Measurements from ENCODE around the gene ECHS1.
A peak's percentile ranks its signal among the peaks of the same experiment; 100 is the strongest.

Gene ECHS1

GRCh38 chr10:133327651-133328357 lies 45.4 kb downstream of the ECHS1 start:
- Histone ChIP-seq H3K9me3 (ENCODE audit: low read length) (no peaks in the 10 kb centered on the region), H3K79me2 (ENCODE audit: insufficient read depth, low read length) (no peaks in the 10 kb centered on the region), H4K20me1 (ENCODE audit: insufficient read depth, low read length) (no peaks in the 10 kb centered on the region), H3F3A (ENCODE audit: insufficient read depth, low read length) (no peaks in the 10 kb centered on the region), H3K27me3 (ENCODE audit: insufficient read depth, low read length) (peaks cover 9% of the 10 kb centered on the region), H3K4me2 (ENCODE audit: low read length) (no peak overlapping the region), H3K4me1 (ENCODE audit: insufficient read depth, low read length, severe bottlenecking) (peaks cover 11% of the 10 kb centered on the region), H3K4me3 (ENCODE audit: low read depth, low read length, poor library complexity, severe bottlenecking) (no peak overlapping the region), H3K36me3 (ENCODE audit: insufficient read depth, low read length) (no peaks in the 10 kb centered on the region), H3K9me2 (ENCODE audit: low read depth, low read length) (no peaks in the 10 kb centered on the region), H3K9ac (ENCODE audit: low read length) (no peak overlapping the region), H3K27ac (ENCODE audit: low read depth, low read length, poor library complexity, severe bottlenecking) (no peak overlapping the region), H2AFZ (ENCODE audit: low read length) (no peak overlapping the region)
- TF ChIP-seq, protein P1, sequence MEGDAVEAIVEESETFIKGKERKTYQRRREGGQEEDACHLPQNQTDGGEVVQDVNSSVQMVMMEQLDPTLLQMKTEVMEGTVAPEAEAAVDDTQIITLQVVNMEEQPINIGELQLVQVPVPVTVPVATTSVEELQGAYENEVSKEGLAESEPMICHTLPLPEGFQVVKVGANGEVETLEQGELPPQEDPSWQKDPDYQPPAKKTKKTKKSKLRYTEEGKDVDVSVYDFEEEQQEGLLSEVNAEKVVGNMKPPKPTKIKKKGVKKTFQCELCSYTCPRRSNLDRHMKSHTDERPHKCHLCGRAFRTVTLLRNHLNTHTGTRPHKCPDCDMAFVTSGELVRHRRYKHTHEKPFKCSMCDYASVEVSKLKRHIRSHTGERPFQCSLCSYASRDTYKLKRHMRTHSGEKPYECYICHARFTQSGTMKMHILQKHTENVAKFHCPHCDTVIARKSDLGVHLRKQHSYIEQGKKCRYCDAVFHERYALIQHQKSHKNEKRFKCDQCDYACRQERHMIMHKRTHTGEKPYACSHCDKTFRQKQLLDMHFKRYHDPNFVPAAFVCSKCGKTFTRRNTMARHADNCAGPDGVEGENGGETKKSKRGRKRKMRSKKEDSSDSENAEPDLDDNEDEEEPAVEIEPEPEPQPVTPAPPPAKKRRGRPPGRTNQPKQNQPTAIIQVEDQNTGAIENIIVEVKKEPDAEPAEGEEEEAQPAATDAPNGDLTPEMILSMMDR (IDR thresholded peaks at IDR 0.05; ENCODE audit: low read length): no peak
- no peak for TF ChIP-seq EZH2 (IDR thresholded peaks at IDR 0.05; ENCODE audit: borderline replicate concordance, low read length)

DNA sequence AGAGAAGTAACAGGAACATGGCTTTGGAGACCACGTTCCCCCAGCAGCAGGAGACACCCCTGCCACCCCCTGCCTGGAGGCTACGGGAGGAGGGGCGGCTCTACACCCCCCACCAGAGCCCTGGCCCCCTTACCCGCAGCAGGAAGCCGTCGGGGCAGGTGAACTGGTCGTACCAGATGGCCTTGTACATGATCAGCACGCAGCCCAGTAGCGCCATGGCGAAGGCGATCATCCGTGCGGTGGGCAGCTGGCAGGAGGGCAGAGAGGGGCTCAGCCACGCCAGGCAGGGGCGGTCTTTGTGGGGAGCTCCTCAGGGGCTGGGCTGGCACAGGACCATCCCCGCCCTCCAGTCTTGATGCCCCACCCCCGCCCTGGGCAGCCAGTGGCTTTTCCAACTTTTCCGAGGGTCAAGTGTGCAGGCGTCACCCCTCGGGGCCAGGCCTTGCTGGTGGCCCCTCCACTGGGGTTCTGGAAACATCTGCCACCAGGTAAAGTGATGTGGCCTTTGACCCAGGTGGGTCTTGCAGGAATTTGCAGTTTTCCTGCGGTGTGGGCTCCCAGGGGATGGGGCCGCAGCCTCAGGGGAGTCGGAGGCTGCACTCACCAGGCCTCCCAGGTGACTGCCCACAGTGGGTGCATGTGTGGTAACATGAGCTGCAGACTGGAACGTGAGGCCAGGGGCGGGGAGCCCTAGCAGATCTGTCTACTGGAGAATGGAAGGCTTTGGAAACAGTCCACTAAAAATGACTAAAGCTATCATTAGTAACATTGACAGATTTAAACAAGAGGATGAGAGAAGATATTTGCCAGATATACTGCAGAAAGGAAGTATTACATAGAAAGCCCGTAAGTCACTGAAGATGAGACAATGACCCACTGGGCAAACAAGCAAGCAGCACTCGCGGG lies 46.2 kb downstream of the ECHS1 start:
- H3K36me3 ChIP-seq (ENCODE audit: insufficient read depth, low read length): no peaks in the 10 kb centered on the region
- H3K27ac ChIP-seq (ENCODE audit: low read depth, low read length, poor library complexity, severe bottlenecking): no peak overlapping the region
- TF ChIP-seq, protein P1 (IDR thresholded peaks at IDR 0.05; ENCODE audit: low read length): no peak
- TF ChIP-seq EZH2 (IDR thresholded peaks at IDR 0.05; ENCODE audit: borderline replicate concordance, low read length): no peak
- H3K9me2 ChIP-seq (ENCODE audit: low read depth, low read length): no peaks in the 10 kb centered on the region
- no peak overlapping the region for H2AFZ ChIP-seq (ENCODE audit: low read length)
- no peaks in the 10 kb centered on the region for H3K79me2 ChIP-seq (ENCODE audit: insufficient read depth, low read length)
- H3K9me3 ChIP-seq (ENCODE audit: low read length): no peaks in the 10 kb centered on the region
- no peak overlapping the region for H3K9ac ChIP-seq (ENCODE audit: low read length)
- H3F3A ChIP-seq (ENCODE audit: insufficient read depth, low read length): no peaks in the 10 kb centered on the region
- peaks cover 11% of the 10 kb centered on the region for H3K4me1 ChIP-seq (ENCODE audit: insufficient read depth, low read length, severe bottlenecking)
- no peak overlapping the region for H3K4me2 ChIP-seq (ENCODE audit: low read length)
- H3K27me3 ChIP-seq (ENCODE audit: insufficient read depth, low read length): peaks cover 9% of the 10 kb centered on the region
- H4K20me1 ChIP-seq (ENCODE audit: insufficient read depth, low read length): no peaks in the 10 kb centered on the region
- no peak overlapping the region for H3K4me3 ChIP-seq (ENCODE audit: low read depth, low read length, poor library complexity, severe bottlenecking)

DNA sequence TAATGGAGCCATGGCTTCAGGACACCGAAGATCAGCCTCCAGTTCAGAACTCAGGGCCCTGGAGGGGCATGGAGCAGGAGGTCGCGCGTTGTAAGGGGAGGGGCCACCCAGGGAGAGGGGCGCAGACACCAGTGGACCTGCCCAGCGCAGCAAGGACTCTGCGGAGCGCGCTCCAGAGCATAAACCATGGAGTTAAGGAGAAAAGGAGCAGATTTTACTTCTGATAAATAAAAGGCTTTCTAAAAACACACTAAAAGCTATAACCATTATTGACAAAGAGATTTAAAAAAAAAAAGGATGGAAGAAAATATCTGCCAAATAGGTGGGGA lies 47.0 kb downstream of the ECHS1 start:
- no peak overlapping the region for H3K4me3 ChIP-seq (ENCODE audit: low read depth, low read length, poor library complexity, severe bottlenecking)
- H3F3A ChIP-seq (ENCODE audit: insufficient read depth, low read length): no peaks in the 10 kb centered on the region
- TF ChIP-seq, protein P1 (IDR thresholded peaks at IDR 0.05; ENCODE audit: low read length): no peak
- no peak for TF ChIP-seq EZH2 (IDR thresholded peaks at IDR 0.05; ENCODE audit: borderline replicate concordance, low read length)
- no peaks in the 10 kb centered on the region for H3K36me3 ChIP-seq (ENCODE audit: insufficient read depth, low read length)
- H3K4me2 ChIP-seq (ENCODE audit: low read length): peak overlapping the region; percentile 57; the same call in 1 of the 2 replicates
- H2AFZ ChIP-seq (ENCODE audit: low read length): no peak overlapping the region
- H3K27me3 ChIP-seq (ENCODE audit: insufficient read depth, low read length): peaks cover 9% of the 10 kb centered on the region
- no peaks in the 10 kb centered on the region for H3K9me3 ChIP-seq (ENCODE audit: low read length)
- peaks cover 11% of the 10 kb centered on the region for H3K4me1 ChIP-seq (ENCODE audit: insufficient read depth, low read length, severe bottlenecking)
- H3K9me2 ChIP-seq (ENCODE audit: low read depth, low read length): no peaks in the 10 kb centered on the region
- H3K9ac ChIP-seq (ENCODE audit: low read length): no peak overlapping the region
- no peaks in the 10 kb centered on the region for H3K79me2 ChIP-seq (ENCODE audit: insufficient read depth, low read length)
- H4K20me1 ChIP-seq (ENCODE audit: insufficient read depth, low read length): no peaks in the 10 kb centered on the region
- H3K27ac ChIP-seq (ENCODE audit: low read depth, low read length, poor library complexity, severe bottlenecking): no peak overlapping the region
